NCI-H1417 treated with DMSO at 0.1 percent for 48 hours (cell line): ENCODE data around the gene BCL2L12.

Experiments used
- DNase-seq: peaks from one replicate; lab custom pipeline; 2025; lab: John Stamatoyannopoulos, UW

Gene BCL2L12

DNA sequence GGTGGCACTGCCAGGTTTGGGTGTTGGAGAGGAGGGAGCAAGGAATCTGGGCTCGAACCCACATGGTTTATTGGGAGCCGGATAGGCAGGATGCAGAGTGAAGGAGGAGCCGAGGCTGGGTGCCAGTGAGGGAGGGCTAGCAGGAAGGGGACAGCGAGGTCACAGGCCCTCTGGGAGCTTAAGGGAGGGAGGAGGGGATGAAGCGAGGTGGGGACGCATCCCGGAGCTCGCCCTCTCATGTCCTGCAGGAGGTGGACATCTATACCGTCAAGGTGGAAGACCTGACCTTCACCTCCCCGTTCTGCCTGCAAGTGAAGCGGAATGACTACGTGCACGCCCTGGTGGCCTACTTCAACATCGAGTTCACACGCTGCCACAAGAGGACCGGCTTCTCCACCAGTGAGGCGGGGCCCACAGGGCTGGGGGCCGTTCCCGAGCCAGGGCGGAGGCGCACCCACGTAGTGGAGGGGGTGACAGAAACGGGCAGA is 20.2 kb downstream of the BCL2L12 start:
- no peak for DNase-seq

DNA sequence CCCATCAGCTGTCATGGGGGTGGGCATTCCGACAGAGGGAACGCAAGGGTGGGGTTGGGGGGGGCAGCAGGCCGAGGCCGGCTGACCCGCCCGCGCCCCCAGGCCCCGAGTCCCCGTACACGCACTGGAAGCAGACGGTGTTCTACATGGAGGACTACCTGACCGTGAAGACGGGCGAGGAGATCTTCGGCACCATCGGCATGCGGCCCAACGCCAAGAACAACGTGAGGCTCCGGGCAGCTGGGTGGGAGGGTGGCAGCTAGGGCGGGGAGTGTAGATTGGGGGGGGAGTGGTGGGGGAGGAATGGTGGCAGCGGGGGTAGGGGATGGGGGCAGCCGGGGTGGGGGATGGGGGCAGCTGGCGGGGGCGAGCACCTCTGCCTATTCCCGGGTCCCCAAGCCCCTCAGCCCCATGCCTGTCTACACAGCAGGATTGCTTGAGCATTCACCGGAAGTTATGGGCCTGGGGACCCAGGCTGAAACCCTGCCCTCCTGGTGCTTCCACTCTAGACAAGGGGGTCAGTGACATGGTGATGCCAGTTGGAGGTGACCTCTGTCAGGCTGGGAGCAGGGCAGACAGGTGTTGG is 20.9 kb downstream of the BCL2L12 start:
- DNase-seq: no peak

DNA sequence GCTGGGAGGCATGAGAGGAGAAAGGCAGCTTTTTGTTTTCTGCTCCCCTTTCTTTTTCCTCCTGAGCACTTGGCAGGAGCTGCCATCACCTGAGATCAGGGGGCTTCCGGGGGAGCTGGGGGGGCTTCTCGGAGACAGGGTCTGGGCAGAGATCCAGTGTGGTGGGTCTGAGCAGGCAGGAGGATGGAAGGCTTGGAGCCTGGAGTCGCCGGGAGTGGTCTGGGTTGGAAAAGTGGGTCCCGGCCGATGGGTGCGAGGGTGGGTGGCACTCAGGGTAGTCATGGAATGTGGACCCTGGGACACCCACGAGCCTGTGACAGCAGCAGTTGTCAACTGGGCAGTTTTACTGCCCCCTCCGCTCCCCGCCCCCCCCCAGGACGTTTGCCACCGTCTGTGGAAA is 21.4 kb downstream of the BCL2L12 start:
- no peak for DNase-seq

DNA sequence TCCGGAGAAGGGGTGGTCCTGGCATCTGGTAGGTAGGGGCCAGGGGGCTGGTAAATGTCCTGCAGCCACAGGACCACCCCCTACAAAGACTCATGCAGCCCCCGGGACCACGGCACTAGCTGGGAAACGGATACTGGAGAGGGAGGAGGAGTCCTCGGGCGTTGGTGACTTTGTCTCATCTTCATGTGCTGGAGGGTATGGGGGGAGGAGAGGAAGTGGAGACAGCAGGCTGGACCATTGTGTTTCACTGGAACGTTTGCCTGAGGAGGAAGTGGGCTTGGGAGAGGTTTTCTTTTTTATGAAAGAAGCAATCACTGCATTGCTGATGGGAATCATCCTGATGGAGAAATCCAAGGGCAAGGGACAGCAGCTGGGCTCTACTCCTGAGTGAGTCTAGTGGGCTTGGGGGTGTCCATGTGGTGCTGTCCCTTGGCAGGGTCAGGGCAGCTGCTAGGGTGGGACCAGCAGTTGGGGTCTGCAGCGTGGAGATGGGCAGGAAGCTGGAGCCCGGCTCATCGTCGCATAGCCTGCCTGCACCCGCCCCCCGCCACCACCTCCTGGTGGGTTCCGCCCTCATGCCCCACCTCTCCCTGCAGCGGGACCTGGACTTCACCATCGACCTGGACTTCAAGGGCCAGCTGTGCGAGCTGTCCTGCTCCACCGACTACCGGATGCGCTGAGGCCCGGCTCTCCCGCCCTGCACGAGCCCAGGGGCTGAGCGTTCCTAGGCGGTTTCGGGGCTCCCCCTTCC is 22.0 kb downstream of the BCL2L12 start:
- DNase-seq: no peak

DNA sequence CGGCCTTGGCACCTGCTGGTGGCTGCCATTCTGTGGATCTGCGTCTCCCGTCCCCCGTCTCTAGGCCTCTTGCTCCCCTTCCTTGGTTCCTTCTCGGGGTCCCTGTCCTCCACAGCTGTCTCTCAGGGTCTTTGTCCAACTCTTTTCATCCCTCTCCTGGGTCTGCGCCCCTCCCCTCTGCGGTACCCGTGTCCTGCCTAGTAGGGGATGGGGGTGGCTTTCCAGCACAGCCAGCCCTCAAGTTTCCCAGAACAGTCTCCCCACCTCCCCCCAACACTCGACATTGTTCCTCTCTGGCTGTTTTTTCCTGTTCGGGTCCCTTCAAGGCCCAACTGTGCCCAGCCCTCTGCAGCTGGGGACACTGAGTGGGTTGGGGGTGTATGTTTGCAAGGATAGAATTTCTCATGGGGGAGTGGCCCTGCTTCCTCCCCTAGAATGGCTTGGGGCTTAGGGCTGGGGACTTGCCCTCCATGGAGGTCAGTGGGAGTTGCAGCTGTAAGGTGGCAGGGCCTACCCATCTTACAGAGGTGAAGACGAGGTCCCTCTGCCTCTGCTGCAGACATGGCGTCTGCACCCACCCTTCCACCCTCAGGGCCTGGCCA is 22.9 kb downstream of the BCL2L12 start:
- no peak for DNase-seq

DNA sequence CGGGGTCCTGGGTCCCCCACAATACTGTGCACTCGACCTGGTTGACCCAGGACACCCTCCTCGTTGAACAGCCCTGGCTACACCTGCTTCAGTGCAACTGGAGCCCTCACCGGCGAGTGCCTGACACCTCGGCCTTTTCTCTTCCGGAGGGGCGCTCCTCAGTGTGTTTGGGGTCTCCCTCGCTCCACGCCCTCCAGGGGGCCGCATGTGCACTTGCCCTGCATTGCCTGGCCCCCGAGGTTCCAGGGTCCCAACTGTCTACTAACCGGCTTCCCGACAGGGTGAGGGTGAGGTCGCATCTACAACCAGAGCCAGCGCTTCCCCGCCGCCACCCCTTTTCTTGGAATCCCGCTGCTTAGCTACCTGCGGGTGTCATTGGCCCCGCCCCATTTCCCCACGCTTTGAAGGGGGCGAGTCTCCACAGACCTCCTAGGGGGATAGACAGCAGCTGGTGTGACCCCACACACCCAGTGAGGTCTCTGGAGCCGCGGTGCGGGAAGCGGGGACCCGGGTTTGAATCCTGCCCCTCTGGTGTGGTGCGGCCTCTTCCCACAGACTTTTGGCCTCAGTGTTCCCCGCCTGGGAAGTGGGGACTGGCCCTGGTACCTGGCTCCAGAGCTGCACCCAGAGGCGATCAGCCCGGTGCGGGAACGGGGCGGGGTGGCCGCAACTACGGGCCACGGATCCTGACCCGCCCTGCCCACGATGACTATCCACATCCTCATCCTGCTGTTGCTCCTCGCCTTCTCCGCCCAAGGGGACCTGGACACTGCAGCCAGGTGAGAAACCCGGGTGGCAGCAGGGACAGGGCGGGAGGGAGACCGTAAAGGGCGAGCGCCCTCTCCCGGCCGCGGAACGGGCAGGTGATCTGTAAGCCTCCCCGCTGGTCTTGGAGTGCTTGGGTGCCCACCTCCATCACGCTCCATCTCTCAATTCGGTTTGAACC is 23.7 kb downstream of the BCL2L12 start, which contains the start of gene ADM5:
Gene ADM5 (plus strand): TSS at position 462 of the 946 bp plus-strand sequence. CDS start 244 bp downstream, at position 706.
- no peak for DNase-seq

DNA sequence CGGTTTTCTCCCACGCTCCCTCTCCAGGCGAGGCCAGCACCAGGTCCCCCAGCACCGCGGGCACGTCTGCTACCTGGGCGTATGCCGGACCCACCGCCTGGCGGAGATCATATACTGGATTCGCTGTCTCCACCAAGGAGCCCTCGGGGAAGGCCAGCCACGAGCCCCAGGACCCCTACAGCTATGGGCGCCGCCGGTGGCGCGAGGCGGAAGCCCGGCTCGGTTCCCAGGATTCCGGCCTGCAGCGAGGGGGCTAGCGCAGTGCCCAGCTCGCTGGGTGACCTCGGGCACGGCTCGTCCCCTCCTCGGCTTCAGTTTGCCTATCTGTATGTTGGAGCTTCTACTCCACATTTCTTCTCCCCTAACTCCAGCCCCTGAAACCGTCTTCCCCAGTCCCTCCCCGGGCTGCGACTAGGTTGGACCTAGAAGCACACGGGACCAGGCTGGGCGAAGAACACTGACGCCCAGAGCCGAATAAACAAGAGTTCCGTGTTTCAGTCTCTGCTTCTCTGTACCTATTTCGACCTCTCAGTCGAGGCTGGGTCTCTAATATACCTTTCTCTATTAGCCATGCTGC is 24.4 kb downstream of the BCL2L12 start:
- no peak for DNase-seq

DNA sequence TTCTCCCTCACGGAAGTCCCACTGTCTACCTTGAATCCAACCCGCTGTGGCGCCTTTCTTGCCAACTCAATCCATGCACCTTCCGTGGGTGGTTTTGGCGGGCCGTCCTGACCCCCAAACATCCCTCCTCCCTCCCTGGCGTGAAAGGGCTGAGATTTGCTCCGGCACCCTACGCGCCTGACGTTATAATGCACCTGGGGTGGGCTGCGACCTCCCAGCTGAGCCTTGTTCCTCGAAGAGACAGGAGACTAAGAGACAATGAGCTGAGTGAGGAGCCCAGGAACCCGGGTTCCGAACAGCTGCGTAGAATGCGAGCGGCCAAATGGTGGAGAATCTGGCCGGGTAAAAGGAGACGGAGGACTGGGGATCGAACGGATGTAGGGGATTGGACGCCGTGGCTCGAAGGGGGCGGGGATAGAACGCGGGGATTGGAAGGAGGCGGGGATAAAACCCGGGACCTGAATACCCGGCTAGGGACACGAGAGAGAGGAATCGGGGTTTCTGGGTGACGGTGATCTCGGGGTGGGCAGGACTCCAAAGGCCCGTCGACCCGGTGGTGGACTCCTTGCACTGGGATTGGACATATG is 25.0 kb downstream of the BCL2L12 start, which contains the start of gene CPT1C:
Gene CPT1C (plus strand): TSS at position 461 of the 587 bp plus-strand sequence. CDS start 1,137 bp downstream, outside the sequence.
- no peak for DNase-seq

DNA sequence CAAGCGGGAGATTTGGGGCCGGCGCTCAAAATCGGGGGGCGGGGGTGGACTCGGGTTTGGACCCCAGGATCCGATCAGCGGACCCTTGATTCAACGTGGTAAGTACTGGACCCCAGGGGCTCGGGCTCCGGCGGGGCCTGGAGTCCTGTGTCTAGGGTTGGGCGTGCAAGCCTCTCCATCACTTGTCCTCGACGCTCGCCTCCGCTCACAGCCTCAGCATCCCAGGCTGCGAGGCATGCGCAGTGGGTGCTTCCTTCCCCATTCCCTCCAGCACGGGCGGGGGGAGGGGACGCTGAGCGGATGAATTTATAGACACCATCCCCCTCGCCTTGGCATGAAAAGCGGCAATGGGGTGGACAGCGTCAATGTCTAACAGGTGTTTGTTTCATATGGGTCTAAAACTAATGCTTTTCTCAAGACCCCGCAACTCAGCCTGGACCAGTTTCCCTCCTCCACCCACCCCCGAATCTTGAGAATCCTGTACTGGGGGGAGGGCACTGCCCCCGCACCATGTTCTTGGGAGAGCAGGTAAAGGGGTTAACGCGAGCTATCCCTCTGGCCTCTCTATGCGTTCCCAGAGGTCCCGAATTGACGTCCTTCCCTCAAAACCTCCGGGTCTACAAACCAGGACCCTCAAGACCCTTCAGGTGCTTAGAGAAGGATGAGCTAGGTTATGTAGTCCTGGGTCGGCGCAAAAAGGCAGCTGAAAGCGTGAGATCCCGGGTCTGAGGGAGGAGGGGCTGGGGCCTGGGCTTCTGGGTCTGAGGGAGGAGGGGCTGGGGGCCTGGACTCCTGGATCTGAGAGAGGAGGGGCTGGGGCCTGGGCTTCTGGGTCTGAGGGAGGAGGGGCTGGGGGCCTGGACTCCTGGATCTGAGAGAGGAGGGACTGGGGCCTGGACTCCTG is 25.8 kb downstream of the BCL2L12 start:
- no peak for DNase-seq

DNA sequence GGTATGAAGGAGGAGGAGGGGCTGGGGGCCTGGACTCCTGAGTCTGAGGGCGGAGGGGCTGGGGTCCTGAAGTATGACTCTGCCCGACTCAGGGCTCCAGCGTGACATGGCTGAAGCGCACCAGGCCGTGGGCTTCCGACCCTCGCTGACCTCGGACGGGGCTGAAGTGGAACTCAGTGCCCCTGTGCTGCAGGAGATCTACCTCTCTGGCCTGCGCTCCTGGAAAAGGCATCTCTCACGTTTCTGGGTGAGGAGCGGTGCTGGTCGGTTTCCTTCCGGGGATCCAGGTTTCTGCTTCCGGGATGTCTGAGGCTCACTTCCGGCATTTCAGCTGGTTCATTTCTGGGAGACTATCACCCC is 26.4 kb downstream of the BCL2L12 start:
- no peak for DNase-seq

DNA sequence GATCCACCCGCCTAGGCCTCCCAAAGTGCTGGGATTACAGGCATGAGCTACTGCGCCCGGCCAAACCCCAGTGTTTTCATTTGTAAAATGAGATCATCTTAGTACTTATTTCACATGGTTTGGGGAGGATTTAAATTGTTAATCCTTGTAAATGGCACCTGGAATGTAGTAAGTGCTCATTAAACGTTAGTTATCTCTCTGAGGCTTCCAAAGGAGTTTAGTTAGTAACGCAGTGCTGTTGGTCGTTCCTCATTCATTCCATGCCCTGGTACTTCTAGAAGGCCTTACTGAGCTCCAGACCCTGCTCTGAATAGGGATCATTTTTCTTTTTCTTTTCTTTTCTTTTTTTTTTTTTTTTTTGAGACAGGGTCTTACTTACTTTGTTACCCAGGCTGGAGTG is 30.4 kb downstream of the BCL2L12 start:
- DNase-seq: no peak

DNA sequence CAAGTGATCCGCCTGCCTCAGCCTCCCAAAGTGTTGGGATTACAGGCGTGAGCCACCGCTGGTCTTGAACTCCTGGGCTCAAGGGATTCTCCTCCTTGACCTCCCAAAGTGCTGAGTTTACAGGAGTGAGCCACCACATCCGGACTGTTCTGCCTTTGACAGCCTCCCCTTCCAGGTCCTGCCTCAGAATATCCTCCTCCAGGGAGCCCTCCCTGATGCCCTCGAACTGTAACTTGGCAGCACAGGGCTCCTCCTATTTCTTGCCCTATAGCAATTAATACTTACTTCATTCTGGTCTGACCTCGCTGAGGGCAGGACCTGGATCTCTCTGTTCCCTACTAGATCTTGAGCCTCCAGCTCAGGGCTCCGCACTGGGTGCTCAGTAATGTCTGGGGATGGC is 31.1 kb downstream of the BCL2L12 start:
- no peak for DNase-seq

DNA sequence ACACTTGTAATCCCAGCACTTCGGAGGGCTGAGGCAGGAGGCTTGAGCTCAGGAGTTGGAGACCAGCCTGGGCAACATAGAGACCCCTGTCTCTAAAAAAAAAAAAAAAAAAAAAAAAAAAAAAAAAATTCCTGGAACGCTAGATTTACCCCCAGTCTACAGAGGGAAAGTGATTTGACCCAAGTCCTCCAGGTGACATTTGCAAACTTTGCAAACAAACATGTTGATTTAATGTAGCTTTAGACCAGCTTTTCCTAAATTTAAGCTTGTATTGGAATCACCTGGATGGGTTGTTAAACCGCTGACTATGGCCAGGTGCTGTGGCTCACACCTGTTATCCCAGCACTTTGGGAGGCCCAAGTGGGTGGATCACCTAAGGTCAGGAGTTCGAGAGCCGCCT is 33.6 kb downstream of the BCL2L12 start:
- no peak for DNase-seq

DNA sequence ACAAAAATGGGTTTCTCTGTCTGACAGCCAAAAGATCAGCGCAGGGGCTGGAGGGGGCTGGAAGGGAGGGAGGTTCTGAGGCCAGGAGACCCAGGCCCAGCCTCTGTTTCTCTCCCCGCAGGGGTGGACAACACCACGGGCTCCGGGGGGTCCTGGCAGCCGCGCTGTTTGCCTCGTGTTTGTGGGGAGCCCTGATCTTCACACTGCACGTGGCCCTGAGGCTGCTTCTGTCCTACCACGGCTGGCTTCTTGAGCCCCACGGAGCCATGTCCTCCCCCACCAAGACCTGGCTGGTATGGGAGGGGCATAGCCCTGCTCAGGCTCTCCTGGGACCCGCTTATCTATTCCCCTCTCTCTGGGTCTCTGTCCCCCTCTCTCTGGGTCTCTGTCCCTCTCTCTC is 34.8 kb downstream of the BCL2L12 start:
- no peak for DNase-seq

DNA sequence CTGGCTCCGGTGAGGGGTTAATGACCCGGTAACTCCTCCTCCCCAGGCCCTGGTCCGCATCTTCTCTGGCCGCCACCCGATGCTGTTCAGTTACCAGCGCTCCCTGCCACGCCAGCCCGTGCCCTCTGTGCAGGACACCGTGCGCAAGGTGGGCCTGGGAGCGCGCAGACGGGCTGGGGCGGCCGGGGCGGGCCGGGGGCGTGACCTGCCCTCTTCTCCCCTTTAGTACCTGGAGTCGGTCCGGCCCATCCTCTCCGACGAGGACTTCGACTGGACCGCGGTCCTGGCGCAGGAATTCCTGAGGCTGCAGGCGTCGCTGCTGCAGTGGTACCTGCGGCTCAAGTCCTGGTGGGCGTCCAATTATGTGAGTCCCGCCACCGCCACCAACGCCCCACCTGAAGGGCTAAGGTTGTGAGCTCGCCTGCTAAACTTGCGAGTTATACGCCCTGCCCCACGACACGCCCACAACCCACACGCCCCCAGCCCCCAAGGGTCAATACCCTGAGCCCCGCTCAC is 35.6 kb downstream of the BCL2L12 start:
- no peak for DNase-seq

DNA sequence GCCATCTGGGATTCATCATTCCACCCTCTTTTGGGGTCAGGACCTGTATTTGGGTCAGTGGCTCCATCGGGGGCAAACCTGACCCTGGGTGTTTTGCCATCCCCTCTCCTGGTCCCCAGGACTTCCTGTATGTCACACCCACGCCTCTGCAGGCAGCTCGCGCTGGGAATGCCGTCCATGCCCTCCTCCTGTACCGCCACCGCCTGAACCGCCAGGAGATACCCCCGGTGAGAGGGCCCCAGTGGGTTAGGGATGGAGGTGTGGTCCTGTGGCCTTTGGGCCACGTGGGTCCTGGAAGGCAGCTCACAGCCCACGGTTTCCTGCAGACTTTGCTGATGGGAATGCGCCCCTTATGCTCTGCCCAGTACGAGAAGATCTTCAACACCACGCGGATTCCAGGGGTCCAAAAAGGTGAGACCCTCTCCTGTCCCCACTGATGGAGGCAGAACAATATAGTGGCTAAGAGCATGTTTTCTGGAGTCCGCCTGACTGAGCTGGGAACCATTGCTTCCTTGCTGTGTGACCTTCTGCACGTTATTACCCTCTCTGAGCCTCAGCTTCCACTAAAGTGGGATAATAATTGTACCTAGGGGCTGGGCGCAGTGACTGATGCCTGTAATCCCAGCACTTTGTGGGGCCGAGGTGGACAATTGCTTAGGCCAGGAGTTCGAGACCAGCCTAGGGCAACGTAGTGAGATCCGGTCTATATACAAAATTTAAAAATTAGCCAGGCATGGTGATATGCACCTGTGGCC is 39.3 kb downstream of the BCL2L12 start:
- no peak for DNase-seq

DNA sequence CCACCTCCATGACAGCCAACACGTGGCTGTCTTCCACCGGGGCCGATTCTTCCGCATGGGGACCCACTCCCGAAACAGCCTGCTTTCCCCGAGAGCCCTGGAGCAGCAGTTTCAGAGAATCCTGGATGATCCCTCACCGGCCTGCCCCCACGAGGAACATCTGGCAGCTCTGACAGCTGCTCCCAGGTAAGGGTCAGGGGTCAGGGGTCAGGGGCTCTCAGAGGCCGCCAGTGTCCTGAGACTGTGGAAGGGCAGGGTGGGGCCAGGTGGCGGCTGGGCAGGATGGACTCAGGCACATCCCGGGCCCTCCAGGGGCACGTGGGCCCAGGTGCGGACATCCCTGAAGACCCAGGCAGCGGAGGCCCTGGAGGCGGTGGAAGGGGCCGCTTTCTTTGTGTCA is 40.2 kb downstream of the BCL2L12 start:
- no peak for DNase-seq

DNA sequence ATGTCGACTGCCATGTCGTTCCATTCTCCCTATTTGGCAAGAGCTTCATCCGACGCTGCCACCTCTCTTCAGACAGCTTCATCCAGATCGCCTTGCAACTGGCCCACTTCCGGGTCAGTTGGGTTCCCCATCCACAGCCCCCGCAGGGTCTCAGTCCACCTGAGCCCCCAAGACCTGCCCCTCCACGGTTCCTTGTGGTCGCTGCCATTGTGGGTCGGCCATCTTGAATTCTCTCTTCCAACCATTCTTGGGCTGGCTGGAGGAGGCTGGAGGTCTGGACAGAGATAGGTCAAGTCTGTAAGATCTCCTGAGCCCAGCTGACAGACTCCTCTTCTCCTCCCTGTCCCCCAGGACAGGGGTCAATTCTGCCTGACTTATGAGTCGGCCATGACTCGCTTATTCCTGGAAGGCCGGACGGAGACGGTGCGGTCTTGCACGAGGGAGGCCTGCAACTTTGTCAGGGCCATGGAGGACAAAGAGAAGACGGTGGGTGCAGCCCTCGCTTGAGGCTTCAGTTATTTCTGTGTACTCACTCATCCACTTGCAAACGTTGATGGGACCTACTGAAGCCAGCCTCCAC is 44.7 kb downstream of the BCL2L12 start:
- no peak for DNase-seq

DNA sequence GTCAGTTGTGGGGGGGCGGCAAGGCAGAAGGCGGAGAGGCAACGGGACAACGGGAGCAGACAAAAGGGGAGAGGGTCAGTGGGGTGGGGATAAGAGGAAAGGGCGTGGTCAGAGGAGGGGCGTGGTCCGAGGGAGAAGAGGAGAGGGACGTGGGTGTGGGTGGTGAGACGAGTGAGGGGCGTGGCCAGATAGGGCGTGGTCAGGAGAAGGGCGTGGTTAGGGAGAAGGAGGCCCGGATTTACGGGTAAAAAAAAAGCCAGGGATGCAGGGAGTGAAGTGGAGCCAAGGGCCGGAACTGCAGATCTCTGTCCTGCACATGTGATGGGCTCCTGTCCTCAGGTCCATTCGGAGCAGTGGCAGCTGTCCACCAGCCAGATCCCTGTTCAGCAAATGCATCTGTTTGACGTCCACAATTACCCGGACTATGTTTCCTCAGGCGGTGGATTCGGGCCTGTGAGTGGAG is 46.7 kb downstream of the BCL2L12 start:
- no peak for DNase-seq
